Right lobe of liver (tissue), 6 donors: ENCODE results near the gene C16orf87. TPM values are rescaled to one million over a fixed set of nuclear protein-coding genes. Genes with fewer than 3 reads are reported as not detected.

ENCODE experiments used
- ATAC-seq, 4 donors: fragments of 200-7000 bp; cut with Tn5 transposase; one replicate each; pipeline ENCODE4 v1.9.1; 2020; ENCODE audit warnings: mild to moderate bottlenecking in 4 of 4, moderate library complexity in 4 of 4
- DNase-seq, 3 donors: peaks; one replicate each; pipeline ENCODE4 v3.0.0-alpha.2; 2020
- H3K27ac ChIP-seq, 3 donors: fragments of 200-600 bp; one replicate each; pipeline ENCODE4 v1.8.0; 2022
- H3K27me3 ChIP-seq, 2 donors: fragments of 200-600 bp; one replicate each; pipeline ENCODE4 v1.8.0; 2022
- H3K36me3 ChIP-seq, 4 donors: fragments of 200-600 bp; sonication (generic) in 1 of 4; one replicate each; pipeline versions ENCODE4 v1.5.1 to v1.8.0; 2017 to 2022; ENCODE audit warnings: control low read depth in 1 of 4
- H3K4me1 ChIP-seq, 4 donors: fragments of 200-600 bp; sonication (generic) in 1 of 4; one replicate each; pipeline versions ENCODE4 v1.5.1 to v1.8.0; 2017 to 2022; ENCODE audit warnings: control low read depth in 1 of 4
- H3K4me3 ChIP-seq, 3 donors: fragments of 200-600 bp; one replicate each; pipeline ENCODE4 v1.8.0; 2022
- H3K9me3 ChIP-seq, 4 donors: fragments of 200-600 bp; sonication (generic) in 1 of 4; one replicate each; pipeline versions ENCODE4 v1.5.1 to v1.8.0; 2017 to 2022; ENCODE audit warnings: control low read depth in 1 of 4
- POLR2A ChIP-seq: fragments of 450-650 bp; IDR thresholded peaks from one replicate; pipeline ENCODE4 v1.6.1; 2017; ENCODE audit warnings: antibody characterized with exemption, mild to moderate bottlenecking
- WGBS: methylation state at CpG from one replicate; pipeline ENCODE4 v1.1.6; 2018; ENCODE audit warnings: low coverage, low lambda C conversion rate; ENCODE audit not compliant: insufficient coverage; ENCODE audit errors: missing lambda C conversion rate; 5-methylcytosine and 5-hydroxymethylcytosine counted together
- intact Hi-C, 2 donors: fragments of 100-400 bp; cut with DNase I; formaldehyde crosslinking; loops; one replicate each; pipeline versions ENCODE4 v1.11.2 to v1.14.1; 2022
- total RNA-seq, 6 experiments: library from RNA; depleted of rRNA in 2 of 6; stranded (reverse); fragments of >200 nt in 2 of 6; fragmentation: NEBNext Ultra II Directional in 3 of 6; extraction: Animal tissue kit (Norgen Biotek cat#: 25700) in 3 of 6; gene quantifications; one replicate each; pipeline versions ENCODE4 v1.1.0 to v1.2.4, GENCODE V29; 2016 to 2023
- TF ChIP-seq, protein P1 (sequence below), 4 donors: fragments of 200-600 bp in 3 of 4; fragments of 450-650 bp in 1 of 4; IDR thresholded peaks; one replicate each; pipeline versions ENCODE4 v1.5.1 to v1.8.0; 2016 to 2022; ENCODE audit warnings: antibody characterized with exemption in 4 of 4, mild to moderate bottlenecking in 2 of 4
- donor health status: DM: no; HTN: yes; CAD: no.
- donor health status: DM: no; HTN: no; CAD: no.
- donor health status: DM: no; HTN: no; CAD: no.
- donor health status: DM: no; HTN: yes; CAD: no.
- donor health status: DM: no; HTN: yes; CAD: no.

Gene C16orf87
- total RNA-seq, 6 experiments from 2014 or later: 5.5 to 9.8 (median 7.4) TPM

DNA sequence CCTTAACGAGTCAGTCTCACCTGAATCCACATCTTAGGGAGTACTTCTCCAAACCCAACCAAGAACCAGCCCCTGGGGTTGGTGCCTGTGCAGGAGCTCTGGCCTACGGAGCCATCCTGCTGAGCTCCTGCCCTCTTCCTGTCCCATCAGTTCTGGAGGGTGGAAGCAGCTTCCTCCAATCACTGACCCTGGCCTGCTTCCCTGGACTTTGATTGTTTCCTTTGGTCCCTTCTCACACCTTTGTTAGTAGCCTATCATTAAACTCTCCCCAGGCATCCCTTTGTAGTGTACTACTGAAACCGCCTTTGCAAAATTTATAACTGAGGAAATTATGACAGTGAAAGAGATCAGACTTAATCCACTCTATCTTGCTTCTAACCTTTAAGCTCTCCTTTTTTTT, 21.1 kb upstream of the C16orf87 start:
- DNase-seq (no peak), ATAC-seq (no peak)
- no peaks in the 10 kb centered on the region for H3K27me3 ChIP-seq
- WGBS: 68% methylated on average over 2 of the region's 3 CpGs
- intact Hi-C loops: loop anchor here in 1 of 2 donors (5.0 kb wide), 2 partner anchors 55 to 70 kb away; no protein-coding TSS in a partner anchor
- no peaks in the 10 kb centered on the region for H3K36me3 ChIP-seq
- no peak overlapping the region for H3K27ac ChIP-seq
- no peaks in the 10 kb centered on the region for H3K4me1 ChIP-seq
- TF ChIP-seq, protein P1, sequence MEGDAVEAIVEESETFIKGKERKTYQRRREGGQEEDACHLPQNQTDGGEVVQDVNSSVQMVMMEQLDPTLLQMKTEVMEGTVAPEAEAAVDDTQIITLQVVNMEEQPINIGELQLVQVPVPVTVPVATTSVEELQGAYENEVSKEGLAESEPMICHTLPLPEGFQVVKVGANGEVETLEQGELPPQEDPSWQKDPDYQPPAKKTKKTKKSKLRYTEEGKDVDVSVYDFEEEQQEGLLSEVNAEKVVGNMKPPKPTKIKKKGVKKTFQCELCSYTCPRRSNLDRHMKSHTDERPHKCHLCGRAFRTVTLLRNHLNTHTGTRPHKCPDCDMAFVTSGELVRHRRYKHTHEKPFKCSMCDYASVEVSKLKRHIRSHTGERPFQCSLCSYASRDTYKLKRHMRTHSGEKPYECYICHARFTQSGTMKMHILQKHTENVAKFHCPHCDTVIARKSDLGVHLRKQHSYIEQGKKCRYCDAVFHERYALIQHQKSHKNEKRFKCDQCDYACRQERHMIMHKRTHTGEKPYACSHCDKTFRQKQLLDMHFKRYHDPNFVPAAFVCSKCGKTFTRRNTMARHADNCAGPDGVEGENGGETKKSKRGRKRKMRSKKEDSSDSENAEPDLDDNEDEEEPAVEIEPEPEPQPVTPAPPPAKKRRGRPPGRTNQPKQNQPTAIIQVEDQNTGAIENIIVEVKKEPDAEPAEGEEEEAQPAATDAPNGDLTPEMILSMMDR (IDR thresholded peaks at IDR 0.05): no peak
- no peak for TF ChIP-seq POLR2A
- H3K4me3 ChIP-seq: no peak overlapping the region
- H3K9me3 ChIP-seq: no peaks in the 10 kb centered on the region

DNA sequence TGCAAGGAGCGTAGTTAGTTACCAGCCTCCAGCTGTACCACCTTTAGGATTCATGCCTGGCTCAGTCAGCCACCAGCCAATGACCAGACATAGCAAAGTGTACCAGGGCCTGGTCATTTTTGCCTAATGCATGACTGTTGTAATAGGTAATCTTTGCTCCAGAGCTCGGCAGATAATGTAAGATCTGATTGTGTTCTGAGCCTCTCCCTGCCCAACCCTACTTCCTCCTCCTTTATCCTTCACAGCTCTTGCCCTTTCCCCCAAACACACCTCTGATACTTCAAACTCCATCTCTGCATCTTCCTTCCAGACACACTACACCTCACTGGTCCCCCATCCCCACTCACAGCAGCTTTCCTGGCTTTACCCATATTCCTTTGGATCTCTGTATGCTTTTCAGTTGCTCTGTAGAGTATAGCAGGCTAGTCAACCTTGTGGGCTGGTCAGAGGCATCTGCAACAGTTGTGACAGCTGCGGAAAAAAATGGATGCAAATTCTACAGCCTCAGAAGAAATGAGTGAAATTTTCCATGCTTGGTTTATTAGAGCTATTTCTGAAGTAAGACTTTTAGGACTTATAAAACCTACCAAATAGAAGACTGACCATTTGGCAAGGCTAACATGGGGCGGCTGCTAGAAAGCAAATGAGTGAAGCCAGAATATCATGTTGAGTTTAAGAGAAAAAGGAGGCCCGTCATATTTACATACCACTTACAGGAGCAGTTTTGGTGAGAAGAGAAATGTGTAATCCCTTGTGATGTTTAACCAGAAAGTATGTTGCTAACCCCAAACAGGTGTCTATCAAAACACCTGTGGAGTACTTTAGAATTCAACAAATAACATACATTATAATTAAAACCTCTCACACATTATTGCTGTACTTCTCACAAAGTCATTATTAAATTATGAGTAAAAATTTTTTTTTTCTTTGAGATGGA, 19.9 kb upstream of the C16orf87 start:
- no peak overlapping the region for H3K4me3 ChIP-seq
- intact Hi-C loops: loop anchor here in 1 of 2 donors (5.0 kb wide), 2 partner anchors 56 to 71 kb away; no protein-coding TSS in a partner anchor
- no peak overlapping the region for H3K27ac ChIP-seq
- WGBS: 54% methylated on average over 4 of the region's 5 CpGs
- H3K36me3 ChIP-seq: no peaks in the 10 kb centered on the region
- no peaks in the 10 kb centered on the region for H3K4me1 ChIP-seq
- ATAC-seq (no peak), DNase-seq (no peak)
- H3K27me3 ChIP-seq: no peaks in the 10 kb centered on the region
- no peaks in the 10 kb centered on the region for H3K9me3 ChIP-seq
- TF ChIP-seq, protein P1 (IDR thresholded peaks at IDR 0.05): no peak
- no peak for TF ChIP-seq POLR2A

DNA sequence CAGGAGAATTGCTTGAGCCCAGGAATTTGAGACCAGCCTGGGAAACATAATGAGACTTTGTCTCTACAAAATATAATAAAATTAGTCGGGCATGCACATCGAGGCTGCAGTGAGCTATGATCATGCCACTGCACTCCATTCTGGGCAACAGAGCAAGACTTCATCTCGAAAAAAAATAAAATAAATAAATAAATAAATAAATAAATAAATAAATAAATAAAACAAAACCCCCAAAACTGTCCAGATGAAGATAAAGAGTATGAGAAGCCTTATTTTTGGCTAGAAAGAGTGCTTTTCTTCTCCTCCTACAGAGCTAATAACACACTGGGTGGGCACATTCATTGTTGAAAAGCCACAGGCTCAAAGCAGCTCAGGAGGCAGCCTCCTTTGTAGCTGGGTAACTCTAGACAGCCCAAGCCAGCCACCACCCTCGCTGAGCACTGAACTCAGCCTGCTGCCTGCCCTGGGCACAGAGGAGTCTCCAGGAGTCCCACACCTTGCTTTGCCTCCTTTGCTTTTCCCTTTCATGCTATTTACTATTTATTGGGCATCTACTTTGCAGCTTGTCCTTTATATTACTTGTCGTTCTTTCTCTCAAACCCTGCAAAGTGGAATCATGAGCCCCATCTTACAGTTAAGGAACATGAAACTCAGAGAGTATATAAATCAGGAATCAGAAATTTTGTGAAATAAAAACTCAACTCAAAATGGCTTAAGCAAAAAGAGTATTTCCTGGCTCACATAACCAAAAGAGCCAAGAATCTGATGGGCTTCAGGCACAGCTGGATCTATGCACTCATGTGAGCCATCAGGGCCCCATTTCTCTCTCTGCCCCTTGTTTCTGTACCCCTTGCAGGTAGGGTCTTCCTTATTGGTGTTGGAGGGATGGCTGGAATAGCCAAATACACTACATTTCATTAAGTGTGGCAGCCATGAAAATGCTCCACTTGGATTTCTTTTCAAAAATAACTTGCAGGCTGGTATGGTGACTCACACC, 18.1 kb upstream of the C16orf87 start:
- no peak overlapping the region for H3K27ac ChIP-seq
- no peak overlapping the region for H3K4me3 ChIP-seq
- H3K36me3 ChIP-seq: no peaks in the 10 kb centered on the region
- no peaks in the 10 kb centered on the region for H3K4me1 ChIP-seq
- 71% methylated on average over 5 of the region's 5 CpGs for WGBS
- no peaks in the 10 kb centered on the region for H3K9me3 ChIP-seq
- H3K27me3 ChIP-seq: no peaks in the 10 kb centered on the region
- TF ChIP-seq, protein P1 (IDR thresholded peaks at IDR 0.05): no peak
- no peak for TF ChIP-seq POLR2A
- intact Hi-C loops: no loop called here
- ATAC-seq: no peak
- DNase-seq: no peak

DNA sequence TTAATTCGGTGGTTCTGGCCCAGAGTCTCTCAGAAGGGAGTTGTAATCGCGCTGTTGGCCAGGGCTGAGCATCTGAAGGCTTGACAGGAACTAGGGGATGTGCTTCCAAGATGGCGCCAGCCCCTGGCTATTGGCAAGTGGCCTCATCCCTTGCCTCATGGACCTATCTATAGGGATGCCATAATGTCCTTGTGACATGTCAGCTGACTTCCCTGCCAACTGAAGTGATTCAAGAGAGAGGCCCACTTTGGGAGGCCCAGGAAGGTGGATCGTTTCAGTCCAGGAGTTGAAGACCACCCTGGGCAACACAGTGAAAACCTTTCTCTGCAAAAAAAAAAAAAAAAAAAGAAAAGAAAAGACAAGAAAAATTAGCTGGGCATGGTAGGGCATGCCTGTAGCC, 15.0 kb upstream of the C16orf87 start:
- H3K27ac ChIP-seq: no peak overlapping the region
- H3K4me3 ChIP-seq: no peak overlapping the region
- DNase-seq (no peak), ATAC-seq (no peak)
- 93% methylated on average over 4 of the region's 5 CpGs for WGBS
- TF ChIP-seq, protein P1 (IDR thresholded peaks at IDR 0.05): no peak
- TF ChIP-seq POLR2A: no peak
- no peaks in the 10 kb centered on the region for H3K27me3 ChIP-seq
- intact Hi-C loops: no loop called here
- peaks cover 0 to under 1% (median 0%) of the 10 kb centered on the region in 4 donors for H3K4me1 ChIP-seq
- no peaks in the 10 kb centered on the region for H3K36me3 ChIP-seq
- no peaks in the 10 kb centered on the region for H3K9me3 ChIP-seq
